GM23248 (cell line): Measurements from ENCODE around the gene SPTBN5.

Experiments
- EZH2 ChIP-seq: fragments of 200-600 bp; sonication (generic); IDR thresholded peaks from 2 replicates; pipeline ENCODE4 v1.6.1; 2018; ENCODE audit warnings: antibody characterized with exemption, mild to moderate bottlenecking; ENCODE audit not compliant: insufficient read depth, poor library complexity, severe bottlenecking
- EZH2phosphoT487 ChIP-seq: fragments of 200-600 bp; sonication (generic); IDR thresholded peaks from 2 replicates; pipeline ENCODE4 v1.6.1; 2018; ENCODE audit warnings: antibody characterized with exemption, moderate library complexity, mild to moderate bottlenecking, low read depth; ENCODE audit not compliant: insufficient read depth

DNA sequence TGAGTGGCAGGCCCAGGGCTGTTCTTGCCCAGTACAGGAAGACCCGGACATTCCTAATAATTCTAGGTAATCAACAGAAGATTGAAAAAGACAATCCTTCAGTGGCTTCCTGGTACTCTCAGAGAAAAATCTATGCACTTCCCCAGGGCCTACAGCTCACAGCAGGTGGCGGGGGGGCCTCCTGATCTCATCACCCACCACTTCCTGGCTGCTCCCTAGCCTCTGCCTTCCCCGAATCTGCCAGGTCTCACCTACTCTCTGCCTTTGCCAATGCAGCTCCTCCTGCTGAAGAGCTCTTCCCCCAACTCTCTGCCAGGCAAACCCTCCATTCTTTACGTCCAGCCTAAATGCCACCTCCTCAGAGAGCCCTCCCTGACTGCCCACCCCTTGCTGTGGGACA, 41.0 kb upstream of the SPTBN5 start:
- TF ChIP-seq EZH2phosphoT487 (no peak), EZH2 (no peak)
